Skeletal muscle satellite cell (primary cell): Measurements from ENCODE around the gene CDC42BPA.
"Not testable (repeated sequence)": the region's sequence is repeated elsewhere in the genome, so short reads cannot be mapped to it uniquely, and the experiment has no call there.

Experiments used
- H3K27me3 ChIP-seq: 2 replicates; pipeline ENCODE4 v1.7.0; 2013; ENCODE audit warnings: low read length; ENCODE audit not compliant: control insufficient read depth, insufficient read depth
- H3K36me3 ChIP-seq: 2 replicates; pipeline ENCODE4 v1.7.0; 2013; ENCODE audit warnings: mild to moderate bottlenecking, control low read depth, low read length; ENCODE audit not compliant: insufficient read depth
- H3K4me1 ChIP-seq: 2 replicates; pipeline ENCODE4 v1.7.0; 2013; ENCODE audit warnings: low read length; ENCODE audit not compliant: control insufficient read depth, insufficient read depth
- H3K4me2 ChIP-seq: 2 replicates; pipeline ENCODE4 v1.7.0; 2013; ENCODE audit warnings: mild to moderate bottlenecking, low read length
- H3K4me3 ChIP-seq: 2 replicates; pipeline ENCODE4 v1.7.0; 2013; ENCODE audit warnings: low read length
- H3K9ac ChIP-seq: 2 replicates; pipeline ENCODE4 v1.7.0; 2013; ENCODE audit warnings: mild to moderate bottlenecking, low read depth, low read length, moderate library complexity
- H3K9me3 ChIP-seq: replicated peaks from 2 replicates; pipeline ENCODE4 v1.7.0; 2013; ENCODE audit warnings: mild to moderate bottlenecking, control low read depth, low read length

The CDC42BPA gene

GRCh38 chr1:226960944-226961765 lies 357.1 kb downstream of the CDC42BPA start:
- no peaks in the 10 kb centered on the region for H3K36me3 ChIP-seq

GRCh38 chr1:226960256-226960655 lies 358.0 kb downstream of the CDC42BPA start:
- Histone ChIP-seq H3K9ac (no peak overlapping the region), H3K27me3 (no peaks in the 10 kb centered on the region), H3K4me1 (no peaks in the 10 kb centered on the region), H3K4me3 (no peak overlapping the region), H3K4me2 (no peak overlapping the region), H3K36me3 (no peaks in the 10 kb centered on the region), H3K9me3 (no peaks in the 10 kb centered on the region)

More at GRCh38 chr1:226960944-226961765, 357.1 kb downstream of the CDC42BPA start:
- no peak overlapping the region for H3K9ac ChIP-seq
- H3K27me3 ChIP-seq = no peaks in the 10 kb centered on the region
- H3K9me3 ChIP-seq = no peaks in the 10 kb centered on the region
- no peaks in the 10 kb centered on the region for H3K4me1 ChIP-seq
- no peak overlapping the region for H3K4me2 ChIP-seq
- no peak overlapping the region for H3K4me3 ChIP-seq

- no peaks in the 10 kb centered on the region for H3K27me3 ChIP-seq
- H3K36me3 ChIP-seq = no peaks in the 10 kb centered on the region
- no peak overlapping the region for H3K9ac ChIP-seq
- H3K4me1 ChIP-seq = no peaks in the 10 kb centered on the region
- no peak overlapping the region for H3K4me2 ChIP-seq
- no peak overlapping the region for H3K4me3 ChIP-seq
- H3K9me3 ChIP-seq = no peaks in the 10 kb centered on the region
Observed at GRCh38 chr1:226958300-226958699, 360.0 kb downstream of the CDC42BPA start.

- Histone ChIP-seq H3K4me2 (no peak overlapping the region), H3K36me3 (no peaks in the 10 kb centered on the region), H3K9me3 (no peaks in the 10 kb centered on the region), H3K27me3 (no peaks in the 10 kb centered on the region), H3K4me1 (no peaks in the 10 kb centered on the region), H3K4me3 (no peak overlapping the region), H3K9ac (no peak overlapping the region)
Observed at GRCh38 chr1:226957714-226958113, 360.6 kb downstream of the CDC42BPA start.

GRCh38 chr1:226956942-226957713 lies 361.2 kb downstream of the CDC42BPA start:
- Histone ChIP-seq H3K9me3 (no peaks in the 10 kb centered on the region), H3K27me3 (no peaks in the 10 kb centered on the region), H3K4me3 (no peak overlapping the region), H3K4me2 (no peak overlapping the region), H3K36me3 (no peaks in the 10 kb centered on the region), H3K9ac (no peak overlapping the region), H3K4me1 (no peaks in the 10 kb centered on the region)

- not testable (repeated sequence) for H3K9ac ChIP-seq, H3K4me3 ChIP-seq, H3K36me3 ChIP-seq, H3K9me3 ChIP-seq, H3K27me3 ChIP-seq, H3K4me1 ChIP-seq, H3K4me2 ChIP-seq
Observed at GRCh38 chr1:226955857-226956256, 362.4 kb downstream of the CDC42BPA start.

GRCh38 chr1:226954777-226955176 lies 363.5 kb downstream of the CDC42BPA start:
- Histone ChIP-seq H3K36me3 (no peaks in the 10 kb centered on the region), H3K9me3 (no peaks in the 10 kb centered on the region), H3K4me1 (no peaks in the 10 kb centered on the region), H3K9ac (no peak overlapping the region), H3K4me3 (no peak overlapping the region), H3K4me2 (no peak overlapping the region), H3K27me3 (no peaks in the 10 kb centered on the region)

GRCh38 chr1:226954337-226954736 lies 364.0 kb downstream of the CDC42BPA start:
- H3K4me3 ChIP-seq = no peak overlapping the region
- H3K4me1 ChIP-seq = no peaks in the 10 kb centered on the region
- no peaks in the 10 kb centered on the region for H3K27me3 ChIP-seq
- H3K9me3 ChIP-seq = no peaks in the 10 kb centered on the region
- no peak overlapping the region for H3K4me2 ChIP-seq
- no peak overlapping the region for H3K9ac ChIP-seq
- H3K36me3 ChIP-seq = no peaks in the 10 kb centered on the region

- no peaks in the 10 kb centered on the region for H3K9me3 ChIP-seq
- H3K36me3 ChIP-seq = no peaks in the 10 kb centered on the region
- no peak overlapping the region for H3K9ac ChIP-seq
- no peaks in the 10 kb centered on the region for H3K4me1 ChIP-seq
- no peaks in the 10 kb centered on the region for H3K27me3 ChIP-seq
- no peak overlapping the region for H3K4me3 ChIP-seq
- H3K4me2 ChIP-seq = no peak overlapping the region
Observed at GRCh38 chr1:226953175-226953800, 365.0 kb downstream of the CDC42BPA start.

- no peaks in the 10 kb centered on the region for H3K9me3 ChIP-seq
- no peaks in the 10 kb centered on the region for H3K27me3 ChIP-seq
- H3K9ac ChIP-seq = no peak overlapping the region
- no peaks in the 10 kb centered on the region for H3K36me3 ChIP-seq
- no peaks in the 10 kb centered on the region for H3K4me1 ChIP-seq
- no peak overlapping the region for H3K4me2 ChIP-seq
- no peak overlapping the region for H3K4me3 ChIP-seq
Observed at GRCh38 chr1:226952118-226952441, 366.2 kb downstream of the CDC42BPA start.

GRCh38 chr1:226951286-226952117 lies 366.8 kb downstream of the CDC42BPA start:
- no peaks in the 10 kb centered on the region for H3K36me3 ChIP-seq
- H3K4me1 ChIP-seq = no peaks in the 10 kb centered on the region
- H3K4me2 ChIP-seq = no peak overlapping the region
- H3K4me3 ChIP-seq = no peak overlapping the region
- no peak overlapping the region for H3K9ac ChIP-seq
- no peaks in the 10 kb centered on the region for H3K9me3 ChIP-seq
- no peaks in the 10 kb centered on the region for H3K27me3 ChIP-seq
